GM18502 (cell line): Measurements from ENCODE around the gene EIF2S2.

ENCODE experiments used
- ATAC-seq: cut with Tn5 transposase; IDR thresholded peaks from one replicate; pipeline ENCODE4 v1.9.1; 2021; ENCODE audit warnings: mild to moderate bottlenecking; ENCODE audit not compliant: unreplicated experiment, poor library complexity

Gene EIF2S2

DNA sequence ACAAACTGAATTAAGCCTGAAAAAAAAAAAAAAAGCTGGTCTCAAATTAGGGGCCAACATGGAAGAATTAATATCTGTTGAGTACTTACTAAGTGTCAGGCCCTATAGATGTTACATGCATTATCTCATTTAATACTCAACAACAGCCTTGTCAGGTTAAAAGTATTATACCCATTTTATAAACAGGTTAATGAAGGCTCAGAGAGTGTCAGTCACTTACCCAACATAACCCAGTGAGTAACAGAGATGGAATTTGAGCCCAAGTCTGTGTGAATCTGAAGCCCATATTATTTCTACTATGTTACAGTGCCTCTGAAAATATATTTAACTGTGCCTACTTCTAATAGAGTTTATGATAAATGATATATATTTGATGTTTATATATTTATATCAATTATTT lies 11.3 kb upstream of the EIF2S2 start:
- ATAC-seq = no peak

GRCh38 chr20:34122274-34122980 lies 10.4 kb upstream of the EIF2S2 start:
- ATAC-seq = no peak

DNA sequence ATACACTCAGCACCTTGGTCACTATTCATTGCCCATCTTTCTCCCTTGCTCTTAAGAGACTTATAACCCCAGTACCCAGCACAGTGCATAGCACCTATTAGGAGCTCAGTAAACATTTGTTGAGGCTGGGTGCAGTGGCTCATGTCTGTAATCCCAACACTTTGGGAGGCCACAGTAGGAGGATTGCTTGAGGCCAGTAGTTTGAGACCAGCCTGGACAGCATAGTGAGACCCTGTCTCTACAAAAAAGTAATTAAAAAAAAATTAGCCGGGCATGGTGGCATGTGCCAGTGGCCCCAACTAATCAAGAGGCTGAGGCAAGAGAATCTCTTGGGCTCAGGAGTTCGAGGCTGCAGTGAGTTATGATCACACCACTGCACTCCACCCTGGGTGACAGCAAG lies 8.2 kb upstream of the EIF2S2 start:
- ATAC-seq = no peak

GRCh38 chr20:34115232-34115631 lies 3.2 kb upstream of the EIF2S2 start:
- no peak for ATAC-seq

DNA sequence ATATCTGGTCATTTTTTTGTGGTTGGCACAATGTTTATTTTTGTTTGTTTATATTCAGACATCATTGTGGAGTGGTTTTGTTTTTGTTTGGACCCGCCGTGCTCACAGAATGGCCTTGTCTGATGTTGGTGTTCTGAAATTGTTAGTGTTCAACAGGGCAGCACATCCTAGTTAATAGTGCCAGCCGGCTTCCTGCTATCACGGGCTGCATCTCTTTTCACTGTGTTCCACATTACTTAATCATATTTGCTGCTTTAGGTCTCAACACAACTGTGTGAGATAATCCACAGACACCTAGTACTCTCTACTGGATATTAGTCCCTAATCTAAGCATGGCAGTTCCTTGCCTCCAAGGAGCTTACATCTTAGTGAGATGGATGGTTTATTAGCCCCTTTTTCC lies 2.8 kb upstream of the EIF2S2 start:
- ATAC-seq = no peak

GRCh38 chr20:34112600-34113101 lies 608 bp upstream of the EIF2S2 start:
- ATAC-seq = peak; percentile 2

DNA sequence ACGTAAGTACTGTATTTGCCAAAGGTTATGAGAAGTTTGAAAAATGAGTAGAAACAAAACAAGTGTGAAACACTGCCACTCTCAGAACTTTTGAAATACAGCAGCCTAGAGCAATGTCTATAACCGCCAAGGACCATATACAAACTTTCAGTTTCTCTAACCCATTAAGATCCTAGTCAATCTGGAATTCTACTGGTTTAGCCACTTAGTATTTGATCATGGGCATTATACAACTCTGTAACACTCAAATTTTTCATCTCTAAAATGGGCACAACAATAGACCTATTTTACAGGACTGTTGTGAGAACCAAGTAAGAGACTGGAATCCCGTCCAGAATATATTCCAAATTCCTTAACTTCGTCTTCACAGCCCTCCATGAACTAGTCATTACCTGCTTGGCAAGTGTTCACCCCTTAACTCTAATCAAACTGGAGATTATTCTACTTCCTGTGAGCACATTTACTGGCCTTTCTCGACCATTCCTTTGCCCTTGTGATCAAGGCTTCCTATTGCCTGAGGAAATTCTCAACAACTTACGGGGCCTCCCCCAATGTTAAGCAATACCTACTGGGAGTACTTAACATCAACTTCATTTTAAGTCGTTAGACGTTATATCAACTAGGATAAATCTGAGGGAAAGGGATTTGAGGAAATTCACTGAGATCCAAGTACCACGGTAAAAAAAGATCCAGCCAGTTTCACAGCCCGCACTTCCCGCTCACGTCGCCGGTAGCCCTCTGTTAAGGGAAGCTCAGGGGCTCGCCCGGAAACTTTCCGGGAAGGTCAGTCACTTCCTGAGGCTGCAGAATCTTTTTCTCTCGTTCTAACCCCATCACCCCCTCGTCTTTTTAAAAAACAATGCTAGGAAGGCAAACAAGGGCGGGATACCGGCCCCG lies 1.1 kb downstream of the EIF2S2 start:
- ATAC-seq = no peak

DNA sequence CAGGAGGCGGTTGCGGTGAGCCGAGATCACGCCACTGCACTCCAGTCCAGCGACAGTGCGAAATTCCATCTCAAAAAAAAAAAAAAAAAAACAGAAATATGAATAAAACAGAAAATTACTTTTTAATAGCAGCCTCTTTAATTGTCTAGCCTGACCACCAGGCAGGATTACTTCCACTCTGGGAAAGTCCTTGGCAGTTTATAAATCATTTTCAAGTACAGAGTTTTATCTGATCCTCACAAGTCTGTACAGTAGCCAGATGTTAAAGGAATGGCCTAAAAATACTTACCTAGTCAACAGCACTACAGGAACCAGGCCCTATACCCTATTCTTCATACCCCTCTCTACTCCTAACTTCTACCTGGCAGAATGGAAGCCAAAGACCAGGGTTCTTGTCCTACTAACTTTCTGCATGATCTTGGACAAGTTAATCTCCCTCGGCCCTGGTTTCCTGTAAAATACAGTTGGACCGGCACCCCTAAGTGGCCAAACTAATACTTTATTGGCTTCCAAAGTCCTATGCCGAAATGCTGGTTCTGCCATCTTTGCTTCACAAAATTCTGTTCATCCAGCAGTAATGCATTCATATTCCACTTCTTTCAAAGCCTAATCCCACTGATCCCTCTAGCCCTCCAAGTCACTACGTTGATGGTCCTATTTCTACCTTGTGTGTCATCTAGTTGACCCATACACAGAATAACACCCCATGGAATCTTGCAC lies 1.9 kb downstream of the EIF2S2 start:
- no peak for ATAC-seq

GRCh38 chr20:34109442-34109841 lies 2.6 kb downstream of the EIF2S2 start:
- ATAC-seq = no peak

GRCh38 chr20:34108616-34109174 lies 3.3 kb downstream of the EIF2S2 start:
- no peak for ATAC-seq

- no peak for ATAC-seq
Measured at GRCh38 chr20:34105978-34106675, 5.9 kb downstream of the EIF2S2 start.

DNA sequence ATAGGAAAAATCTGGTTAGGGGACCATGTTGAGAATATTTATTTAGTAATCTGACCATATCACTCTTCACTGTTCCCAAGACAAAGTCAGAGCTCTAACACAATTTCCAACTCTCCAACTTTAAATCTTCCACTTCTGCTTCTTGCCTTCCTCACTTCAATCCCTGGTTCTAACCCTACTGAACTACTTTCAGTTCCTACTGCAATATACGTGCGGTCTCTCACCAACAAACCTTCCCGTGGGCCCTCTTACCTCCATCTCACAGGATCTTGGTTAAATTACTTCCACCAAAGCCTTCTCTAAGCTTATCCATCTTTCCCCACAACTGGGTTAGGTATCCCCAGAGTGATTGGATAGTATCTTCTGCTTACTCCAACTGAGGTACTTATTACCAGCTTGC lies 8.0 kb downstream of the EIF2S2 start:
- ATAC-seq = no peak

- no peak for ATAC-seq
Measured at GRCh38 chr20:34102342-34102741, 9.7 kb downstream of the EIF2S2 start.

DNA sequence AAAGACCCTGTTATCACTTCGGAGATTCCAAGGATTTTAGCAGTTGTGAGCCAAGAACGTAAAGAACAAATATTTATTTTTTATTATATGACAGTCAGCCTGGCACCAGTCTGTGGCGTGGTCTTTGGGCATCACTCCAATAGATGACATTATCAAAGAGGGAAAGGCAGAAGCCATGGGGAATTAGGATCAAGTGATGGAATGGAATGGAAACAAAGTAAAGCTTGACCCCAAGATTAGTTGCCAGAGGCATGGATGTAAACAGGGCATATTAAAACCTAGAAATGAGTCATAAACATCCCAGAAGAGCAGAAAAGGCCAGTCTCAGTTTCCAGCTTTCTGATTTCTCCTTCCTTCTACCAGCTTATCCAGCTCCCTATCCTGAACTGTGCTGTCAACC lies 11.5 kb downstream of the EIF2S2 start:
- ATAC-seq = no peak

DNA sequence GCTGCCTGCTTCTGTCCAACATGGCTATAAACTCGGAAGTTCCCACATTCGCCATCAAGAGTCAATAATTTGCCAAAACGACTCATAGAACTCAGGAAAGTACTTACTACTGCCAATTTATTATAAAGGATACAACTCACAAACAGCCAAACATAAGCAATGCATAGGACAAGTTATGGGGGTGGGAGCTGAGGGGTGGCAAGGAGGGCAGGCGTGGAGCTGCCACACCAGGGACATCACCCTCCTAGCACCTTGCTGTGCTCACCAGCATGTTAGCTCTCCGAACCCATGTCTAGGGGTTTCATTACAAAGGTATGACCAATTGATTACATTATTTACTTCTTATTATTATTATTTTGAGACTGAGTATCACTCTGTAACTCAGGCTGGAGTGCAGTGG lies 12.4 kb downstream of the EIF2S2 start:
- ATAC-seq = no peak

DNA sequence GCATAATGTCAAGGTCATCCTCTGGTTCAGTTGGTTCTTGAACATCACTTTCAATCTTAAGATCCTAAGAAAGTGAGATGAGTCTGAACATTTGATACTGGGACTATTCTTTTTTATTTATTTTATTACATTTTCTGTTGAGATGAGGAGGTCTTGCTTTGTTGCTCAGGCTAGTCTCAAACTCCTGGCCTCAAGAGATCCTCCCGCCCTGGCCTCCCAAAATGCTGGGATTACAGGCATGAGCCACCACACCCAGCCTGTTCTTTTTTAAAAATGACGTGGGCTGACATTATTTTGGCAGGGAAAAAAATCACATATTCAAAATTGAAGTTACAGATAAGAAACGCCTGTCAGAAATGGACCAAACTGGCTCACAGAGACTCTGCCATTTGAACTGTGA lies 13.5 kb downstream of the EIF2S2 start:
- no peak for ATAC-seq

GRCh38 chr20:34096699-34097444 lies 15.2 kb downstream of the EIF2S2 start:
- ATAC-seq = no peak

GRCh38 chr20:34095825-34096224 lies 16.2 kb downstream of the EIF2S2 start:
- no peak for ATAC-seq

- ATAC-seq = no peak
Measured at GRCh38 chr20:34093895-34094294, 18.1 kb downstream of the EIF2S2 start.
